Neutrophil (primary cell): Measurements from ENCODE around the gene ZSWIM8.
"Not testable (repeated sequence)": the region's sequence is repeated elsewhere in the genome, so short reads cannot be mapped to it uniquely, and the experiment has no call there.

Source experiments
- H3K27ac ChIP-seq: fragments of 200-600 bp; sonication (generic); 2 replicates; pipeline ENCODE4 v1.5.1; 2016; ENCODE audit warnings: mild to moderate bottlenecking, moderate library complexity
- H3K27me3 ChIP-seq: fragments of 200-600 bp; sonication (generic); 2 replicates; pipeline ENCODE4 v1.6.0; 2016; ENCODE audit warnings: mild to moderate bottlenecking
- H3K36me3 ChIP-seq: fragments of 200-600 bp; sonication (generic); 2 replicates; pipeline ENCODE4 v1.5.1; 2017
- H3K4me1 ChIP-seq, 2 experiments: fragments of 200-600 bp in 1 of 2; sonication (generic) in 1 of 2; 1 replicate in 1 of 2; 2 replicates in 1 of 2; pipeline versions ENCODE4 v1.5.1 to v1.6.1; 2013 to 2016; ENCODE audit warnings: low read depth in 1 of 2, low read length in 1 of 2, mild to moderate bottlenecking in 1 of 2, moderate library complexity in 1 of 2; ENCODE audit not compliant: control insufficient read depth in 1 of 2, insufficient read depth in 1 of 2
- H3K4me3 ChIP-seq, 2 experiments: fragments of 200-600 bp in 1 of 2; sonication (generic) in 1 of 2; 1 replicate in 1 of 2; 2 replicates in 1 of 2; pipeline ENCODE4 v1.5.1; 2013 to 2016; ENCODE audit warnings: low read depth in 1 of 2, low read length in 1 of 2, mild to moderate bottlenecking in 1 of 2, moderate library complexity in 1 of 2
- H3K9me3 ChIP-seq: fragments of 200-600 bp; sonication (generic); 2 replicates; pipeline ENCODE4 v1.5.1; 2016
- TF ChIP-seq, protein P1 (sequence below): fragments of 200-600 bp; sonication (generic); IDR thresholded peaks from 2 replicates; pipeline ENCODE4 v1.5.1; 2016; ENCODE audit warnings: antibody characterized with exemption

The ZSWIM8 gene

DNA sequence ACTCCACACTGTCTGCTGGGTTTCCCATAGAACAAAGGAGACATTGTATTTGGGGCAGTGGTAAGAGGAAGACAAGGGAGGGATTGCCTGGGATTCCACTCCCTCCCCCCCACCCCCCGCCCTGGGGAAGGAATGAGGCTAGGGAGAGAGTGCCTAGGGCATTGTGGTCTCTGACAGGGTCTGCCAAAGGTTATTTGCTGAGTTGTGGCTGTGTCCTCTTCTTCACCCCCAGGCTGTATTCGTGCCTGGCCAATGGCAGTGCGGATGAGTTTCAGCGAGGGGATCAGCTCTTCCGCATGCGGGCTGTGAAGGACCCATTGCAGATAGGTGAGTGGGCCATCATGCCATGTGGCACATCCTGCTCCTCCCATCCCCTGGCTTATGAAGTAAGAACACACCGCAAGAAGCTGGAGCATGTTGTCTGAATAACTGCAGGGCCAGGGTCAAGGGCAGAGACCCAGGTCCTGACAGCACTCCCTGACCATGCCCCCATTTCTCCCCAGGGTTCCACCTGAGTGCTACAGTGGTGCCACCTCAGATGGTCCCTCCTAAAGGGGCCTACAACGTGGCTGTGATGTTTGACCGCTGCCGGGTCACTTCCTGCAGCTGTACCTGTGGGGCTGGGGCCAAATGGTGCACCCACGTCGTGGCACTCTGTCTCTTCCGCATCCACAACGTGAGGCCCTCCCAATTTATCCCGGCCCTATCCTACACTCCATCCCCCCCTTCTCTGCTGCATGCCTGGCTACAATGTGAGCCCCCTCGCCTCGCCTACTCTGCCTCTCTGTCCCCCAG, 3.7 kb downstream of the ZSWIM8 start:
- Histone ChIP-seq H3K4me3 (no peak overlapping the region), H3K4me1 (peaks cover 20% of the 10 kb centered on the region in 2 experiments), H3K27ac (no peak overlapping the region), H3K27me3 (no peaks in the 10 kb centered on the region), H3K9me3 (no peaks in the 10 kb centered on the region), H3K36me3 (peaks cover 59% of the 10 kb centered on the region)
- TF ChIP-seq, protein P1, sequence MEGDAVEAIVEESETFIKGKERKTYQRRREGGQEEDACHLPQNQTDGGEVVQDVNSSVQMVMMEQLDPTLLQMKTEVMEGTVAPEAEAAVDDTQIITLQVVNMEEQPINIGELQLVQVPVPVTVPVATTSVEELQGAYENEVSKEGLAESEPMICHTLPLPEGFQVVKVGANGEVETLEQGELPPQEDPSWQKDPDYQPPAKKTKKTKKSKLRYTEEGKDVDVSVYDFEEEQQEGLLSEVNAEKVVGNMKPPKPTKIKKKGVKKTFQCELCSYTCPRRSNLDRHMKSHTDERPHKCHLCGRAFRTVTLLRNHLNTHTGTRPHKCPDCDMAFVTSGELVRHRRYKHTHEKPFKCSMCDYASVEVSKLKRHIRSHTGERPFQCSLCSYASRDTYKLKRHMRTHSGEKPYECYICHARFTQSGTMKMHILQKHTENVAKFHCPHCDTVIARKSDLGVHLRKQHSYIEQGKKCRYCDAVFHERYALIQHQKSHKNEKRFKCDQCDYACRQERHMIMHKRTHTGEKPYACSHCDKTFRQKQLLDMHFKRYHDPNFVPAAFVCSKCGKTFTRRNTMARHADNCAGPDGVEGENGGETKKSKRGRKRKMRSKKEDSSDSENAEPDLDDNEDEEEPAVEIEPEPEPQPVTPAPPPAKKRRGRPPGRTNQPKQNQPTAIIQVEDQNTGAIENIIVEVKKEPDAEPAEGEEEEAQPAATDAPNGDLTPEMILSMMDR = no peak

DNA sequence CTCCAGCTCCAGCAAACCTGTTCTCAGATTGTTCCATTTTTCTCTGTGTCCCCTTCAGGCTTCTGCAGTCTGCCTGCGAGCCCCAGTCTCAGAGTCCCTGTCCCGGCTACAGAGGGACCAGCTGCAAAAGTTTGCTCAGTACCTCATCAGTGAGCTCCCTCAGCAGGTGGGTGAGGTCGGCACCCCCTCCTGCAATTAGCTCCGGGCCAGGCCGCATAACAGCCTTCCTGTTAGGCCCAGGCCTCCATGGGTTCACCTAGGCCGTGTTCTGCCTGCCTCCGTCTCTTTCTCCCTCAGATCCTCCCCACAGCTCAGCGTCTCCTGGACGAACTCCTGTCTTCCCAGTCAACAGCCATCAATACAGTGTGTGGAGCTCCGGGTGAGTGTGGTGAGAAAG, 4.3 kb downstream of the ZSWIM8 start:
- TF ChIP-seq, protein P1 = no peak
- no peaks in the 10 kb centered on the region for H3K27me3 ChIP-seq
- peaks cover 65% of the 10 kb centered on the region for H3K36me3 ChIP-seq
- no peak overlapping the region for H3K27ac ChIP-seq
- H3K9me3 ChIP-seq = no peaks in the 10 kb centered on the region
- peaks cover 19% of the 10 kb centered on the region in 2 experiments for H3K4me1 ChIP-seq
- H3K4me3 ChIP-seq = no peak overlapping the region

GRCh38 chr10:73790886-73791625, 5.7 kb downstream of the ZSWIM8 start:
- no peak overlapping the region for H3K27ac ChIP-seq
- no peak overlapping the region for H3K4me3 ChIP-seq
- H3K9me3 ChIP-seq = no peaks in the 10 kb centered on the region
- H3K4me1 ChIP-seq = peaks cover 14 to 15% of the 10 kb centered on the region in 2 experiments
- H3K27me3 ChIP-seq = no peaks in the 10 kb centered on the region
- TF ChIP-seq, protein P1 = no peak
- peaks cover 79% of the 10 kb centered on the region for H3K36me3 ChIP-seq

- Histone ChIP-seq H3K27ac (no peak overlapping the region), H3K4me1 (peaks cover 6 to 7% of the 10 kb centered on the region in 2 experiments), H3K9me3 (no peaks in the 10 kb centered on the region), H3K27me3 (no peaks in the 10 kb centered on the region), H3K36me3 (peaks cover 88% of the 10 kb centered on the region), H3K4me3 (no peak overlapping the region)
- TF ChIP-seq, protein P1 = no peak
Measured at GRCh38 chr10:73791871-73792400, 6.5 kb downstream of the ZSWIM8 start.

DNA sequence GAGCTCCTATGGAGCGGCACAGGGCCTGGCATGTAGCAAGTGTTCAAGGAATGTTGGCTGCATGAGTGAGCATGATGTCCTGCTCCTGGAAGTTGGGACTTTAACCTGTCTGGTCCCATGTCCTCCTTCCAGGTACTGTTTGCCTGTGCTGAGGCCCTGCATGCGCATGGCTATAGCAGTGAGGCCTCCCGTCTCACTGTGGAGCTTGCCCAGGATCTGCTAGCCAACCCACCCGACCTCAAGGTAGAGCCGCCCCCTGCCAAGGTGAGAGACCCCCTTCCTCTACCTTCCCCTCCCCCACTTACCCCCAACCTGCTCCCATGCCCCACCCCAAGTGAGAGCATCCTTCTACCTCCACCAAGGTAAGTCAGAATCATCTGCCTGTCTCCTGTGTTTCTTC, 8.1 kb downstream of the ZSWIM8 start:
- Histone ChIP-seq H3K27me3 (no peaks in the 10 kb centered on the region), H3K9me3 (no peaks in the 10 kb centered on the region), H3K27ac (no peak overlapping the region), H3K36me3 (peaks cover 100% of the 10 kb centered on the region), H3K4me3 (no peak overlapping the region), H3K4me1 (no peaks in the 10 kb centered on the region)
- TF ChIP-seq, protein P1 = no peak

GRCh38 chr10:73795491-73795890, 10.1 kb downstream of the ZSWIM8 start:
- H3K27me3 ChIP-seq, H3K27ac ChIP-seq, H3K4me1 ChIP-seq, H3K9me3 ChIP-seq, H3K4me3 ChIP-seq: not testable (repeated sequence)
- peaks cover 100% of the 10 kb centered on the region for H3K36me3 ChIP-seq

GRCh38 chr10:73796035-73796434, 10.6 kb downstream of the ZSWIM8 start:
- H3K4me3 ChIP-seq, H3K4me1 ChIP-seq, H3K9me3 ChIP-seq, H3K27me3 ChIP-seq, H3K27ac ChIP-seq: not testable (repeated sequence)
- H3K36me3 ChIP-seq = peaks cover 100% of the 10 kb centered on the region
